Activated naive CD8-positive, alpha-beta T cell treated with anti-CD3 and anti-CD28 coated beads, Interleukin-2, amount 10 ng/mL, durations not matched to agents 7 days and 5 days (primary cell): ENCODE results near the gene LZTR1. TPM values are rescaled to one million over a fixed set of nuclear protein-coding genes. Genes with fewer than 3 reads are reported as not detected.

Experiments used
- ATAC-seq: fragments of 150-1000 bp; cut with Tn5 transposase; one replicate; pipeline ENCODE4 v1.10.0; 2021; ENCODE audit warnings: low read depth, moderate library complexity
- POLR2A ChIA-PET: fragments of 350-600 bp; sonication (Branson Sonifier 250); formaldehyde crosslinking; loops from one replicate; lab custom pipeline; 2021; ENCODE audit warnings: antibody characterized with exemption; lab: Charles Lee
- DNase-seq: peaks from one replicate; pipeline ENCODE4 v3.0.0; 2021
- H3K27ac Mint-ChIP-seq: one replicate; pipeline ENCODE4 v1.8.0; 2022; ENCODE audit warnings: mild to moderate bottlenecking, mixed read lengths
- H3K27me3 Mint-ChIP-seq: one replicate; pipeline ENCODE4 v1.8.0; 2022; ENCODE audit warnings: mild to moderate bottlenecking, moderate library complexity, mixed read lengths
- H3K36me3 Mint-ChIP-seq: one replicate; pipeline ENCODE4 v1.8.0; 2021; ENCODE audit warnings: mild to moderate bottlenecking, mixed read lengths
- H3K4me1 Mint-ChIP-seq: one replicate; pipeline ENCODE4 v1.8.0; 2021; ENCODE audit warnings: mixed read lengths
- H3K4me3 Mint-ChIP-seq: one replicate; pipeline ENCODE4 v1.8.0; 2022; ENCODE audit warnings: mild to moderate bottlenecking, moderate library complexity, mixed read lengths
- H3K9me3 Mint-ChIP-seq: one replicate; pipeline ENCODE4 v1.8.0; 2021; ENCODE audit warnings: mixed read lengths
- total RNA-seq, 2 experiments: library from RNA; stranded (reverse); gene quantifications; one replicate each; pipeline ENCODE4 v1.2.3, GENCODE V29; 2021

Gene LZTR1
- total RNA-seq, 2 experiments from 2014 or later = 80.1 to 80.9 TPM

- no peaks in the 10 kb centered on the region for H3K27me3 Mint-ChIP-seq
- H3K9me3 Mint-ChIP-seq = no peaks in the 10 kb centered on the region
- no peaks in the 10 kb centered on the region for H3K36me3 Mint-ChIP-seq
- POLR2A ChIA-PET = no interaction called here
- no peak overlapping the region for H3K4me3 Mint-ChIP-seq
- ATAC-seq (no peak), DNase-seq (no peak)
- peaks cover 2% of the 10 kb centered on the region for H3K4me1 Mint-ChIP-seq
- no peak overlapping the region for H3K27ac Mint-ChIP-seq
Observed at GRCh38 chr22:20993304-20994127, 11.4 kb downstream of the LZTR1 start.

DNA sequence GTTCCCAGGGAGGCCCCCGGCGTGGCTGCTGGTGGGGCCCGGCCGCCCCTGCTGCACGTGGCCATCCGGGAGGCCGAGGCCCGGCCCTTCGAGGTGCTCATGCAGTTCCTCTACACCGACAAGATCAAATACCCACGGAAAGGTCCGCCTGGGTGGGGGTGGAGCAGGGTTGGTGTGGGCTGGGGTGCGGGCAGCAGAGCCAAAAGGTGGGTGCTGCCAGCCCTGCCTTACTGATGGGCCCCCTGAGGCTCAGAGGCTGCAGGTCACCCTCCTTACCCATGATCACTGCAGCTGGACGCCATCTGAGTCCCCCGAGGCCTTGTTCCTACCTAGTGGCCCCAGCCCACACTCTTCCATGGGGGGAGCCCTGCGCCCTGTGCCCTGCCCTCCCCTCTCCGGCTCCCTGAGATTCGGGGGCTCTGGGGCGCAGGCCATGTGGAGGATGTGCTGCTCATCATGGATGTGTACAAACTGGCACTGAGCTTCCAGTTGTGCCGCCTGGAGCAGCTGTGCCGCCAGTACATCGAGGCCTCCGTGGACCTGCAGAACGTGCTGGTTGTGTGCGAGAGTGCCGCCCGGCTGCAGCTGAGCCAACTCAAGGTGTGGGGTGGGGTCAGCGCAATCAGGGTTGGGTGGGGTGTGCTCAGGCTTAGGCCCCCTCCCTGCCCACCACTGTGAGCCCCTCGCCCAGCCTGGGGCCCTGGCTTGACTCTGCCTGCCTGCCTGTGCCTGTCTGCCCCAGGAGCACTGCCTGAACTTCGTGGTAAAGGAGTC, 12.2 kb downstream of the LZTR1 start:
- no peak for DNase-seq
- ATAC-seq = no peak
- Mint-ChIP-seq H3K4me3 (no peak overlapping the region), H3K27me3 (no peaks in the 10 kb centered on the region), H3K4me1 (peaks cover 5% of the 10 kb centered on the region), H3K9me3 (no peaks in the 10 kb centered on the region), H3K27ac (no peak overlapping the region), H3K36me3 (no peaks in the 10 kb centered on the region)
- POLR2A ChIA-PET = no interaction called here

DNA sequence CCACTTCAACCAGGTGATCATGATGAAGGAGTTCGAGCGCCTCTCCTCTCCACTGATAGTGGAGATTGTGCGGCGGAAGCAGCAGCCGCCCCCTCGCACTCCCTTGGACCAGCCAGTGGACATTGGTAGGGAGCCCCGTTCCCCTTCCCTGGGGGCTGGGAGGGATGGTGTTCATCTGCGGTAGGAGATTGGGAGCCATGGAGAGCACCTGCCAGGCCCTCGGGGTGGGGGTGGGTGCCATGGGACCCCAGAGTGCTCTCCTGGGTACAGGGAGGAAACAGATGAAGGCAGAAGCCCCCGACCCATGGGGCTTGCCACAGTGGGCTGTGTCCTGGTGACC, 12.8 kb downstream of the LZTR1 start:
- no peak overlapping the region for H3K27ac Mint-ChIP-seq
- H3K27me3 Mint-ChIP-seq = no peaks in the 10 kb centered on the region
- POLR2A ChIA-PET = no interaction called here
- peaks cover 5% of the 10 kb centered on the region for H3K4me1 Mint-ChIP-seq
- H3K9me3 Mint-ChIP-seq = no peaks in the 10 kb centered on the region
- no peak overlapping the region for H3K4me3 Mint-ChIP-seq
- DNase-seq = no peak
- ATAC-seq = no peak
- no peaks in the 10 kb centered on the region for H3K36me3 Mint-ChIP-seq

- H3K36me3 Mint-ChIP-seq = no peaks in the 10 kb centered on the region
- POLR2A ChIA-PET = no interaction called here
Observed at GRCh38 chr22:20995329-20996030, 13.4 kb downstream of the LZTR1 start.

GRCh38 chr22:20996031-20996410, 13.9 kb downstream of the LZTR1 start:
- POLR2A ChIA-PET = interaction anchor here (1.1 kb wide), 1 partner anchor 14 kb away, joined by 3 read pairs; the partner anchor contains the start of gene LZTR1
- H3K27me3 Mint-ChIP-seq = no peaks in the 10 kb centered on the region
- peaks cover 7% of the 10 kb centered on the region for H3K4me1 Mint-ChIP-seq
- no peak for DNase-seq
- no peaks in the 10 kb centered on the region for H3K9me3 Mint-ChIP-seq
- no peak overlapping the region for H3K4me3 Mint-ChIP-seq
- H3K27ac Mint-ChIP-seq = no peak overlapping the region
- H3K36me3 Mint-ChIP-seq = no peaks in the 10 kb centered on the region
- no peak for ATAC-seq

More at GRCh38 chr22:20995329-20996030, 13.4 kb downstream of the LZTR1 start:
- Mint-ChIP-seq H3K27me3 (no peaks in the 10 kb centered on the region), H3K4me3 (no peak overlapping the region), H3K9me3 (no peaks in the 10 kb centered on the region), H3K4me1 (peaks cover 7% of the 10 kb centered on the region), H3K27ac (no peak overlapping the region)
- no peak for DNase-seq
- ATAC-seq = no peak

DNA sequence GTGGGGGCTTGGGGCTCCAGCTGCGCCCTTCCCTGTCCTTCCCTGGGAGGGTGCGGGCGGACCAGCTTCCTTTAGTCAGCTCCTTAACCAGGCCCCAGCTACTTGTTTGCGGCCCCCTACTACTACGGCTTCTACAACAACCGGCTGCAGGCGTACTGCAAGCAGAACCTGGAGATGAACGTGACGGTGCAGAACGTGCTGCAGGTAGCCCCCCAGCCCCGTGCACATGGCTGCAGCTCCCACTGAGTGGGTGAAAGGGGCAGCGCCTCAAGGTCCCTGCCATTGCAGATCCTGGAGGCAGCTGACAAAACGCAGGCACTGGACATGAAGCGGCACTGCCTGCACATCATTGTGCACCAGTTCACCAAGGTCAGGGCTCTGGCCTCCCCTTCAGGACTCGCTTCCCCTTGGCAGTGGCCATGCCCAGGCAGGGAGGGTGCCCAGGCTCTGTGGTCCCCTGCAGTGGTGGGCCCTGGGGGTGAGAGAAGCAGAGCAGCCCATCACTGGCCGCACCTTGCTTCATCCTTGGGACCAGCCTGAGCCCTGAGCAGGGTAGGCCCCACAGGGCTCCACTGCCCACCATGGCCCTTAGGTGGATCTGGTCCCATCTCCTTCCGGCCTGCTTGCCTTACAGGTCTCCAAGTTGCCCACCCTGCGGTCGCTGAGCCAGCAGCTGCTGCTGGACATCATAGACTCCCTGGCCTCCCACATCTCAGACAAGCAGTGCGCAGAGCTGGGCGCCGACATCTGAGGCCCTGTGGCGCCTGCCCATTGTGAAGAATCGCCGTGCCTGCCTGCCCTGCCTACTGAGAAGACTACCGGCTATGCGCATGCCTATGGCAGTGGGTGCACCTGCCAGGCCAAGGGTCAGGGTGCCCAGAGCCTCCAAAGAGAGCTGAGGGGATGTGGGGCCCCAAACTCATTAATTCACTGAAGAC, 14.8 kb downstream of the LZTR1 start:
- Mint-ChIP-seq H3K36me3 (peaks cover 2% of the 10 kb centered on the region), H3K27ac (no peak overlapping the region), H3K4me1 (peaks cover 10% of the 10 kb centered on the region), H3K9me3 (no peaks in the 10 kb centered on the region), H3K27me3 (no peaks in the 10 kb centered on the region), H3K4me3 (no peak overlapping the region)
- ATAC-seq (no peak), DNase-seq (no peak)
- POLR2A ChIA-PET = interaction anchor here (1.1 kb wide), 1 partner anchor 15 kb away, joined by 3 read pairs; the partner anchor contains the start of gene LZTR1

- peaks cover 10% of the 10 kb centered on the region for H3K4me1 Mint-ChIP-seq
- no peaks in the 10 kb centered on the region for H3K9me3 Mint-ChIP-seq
- DNase-seq (no peak), ATAC-seq (no peak)
- POLR2A ChIA-PET = interaction anchor here (3.4 kb wide), 1 partner anchor 16 kb away, joined by 23 read pairs; the partner anchor contains the start of gene LZTR1
- no peak overlapping the region for H3K27ac Mint-ChIP-seq
- no peaks in the 10 kb centered on the region for H3K27me3 Mint-ChIP-seq
- no peak overlapping the region for H3K4me3 Mint-ChIP-seq
- peaks cover 2% of the 10 kb centered on the region for H3K36me3 Mint-ChIP-seq
Observed at GRCh38 chr22:20997536-20998257, 15.6 kb downstream of the LZTR1 start.

DNA sequence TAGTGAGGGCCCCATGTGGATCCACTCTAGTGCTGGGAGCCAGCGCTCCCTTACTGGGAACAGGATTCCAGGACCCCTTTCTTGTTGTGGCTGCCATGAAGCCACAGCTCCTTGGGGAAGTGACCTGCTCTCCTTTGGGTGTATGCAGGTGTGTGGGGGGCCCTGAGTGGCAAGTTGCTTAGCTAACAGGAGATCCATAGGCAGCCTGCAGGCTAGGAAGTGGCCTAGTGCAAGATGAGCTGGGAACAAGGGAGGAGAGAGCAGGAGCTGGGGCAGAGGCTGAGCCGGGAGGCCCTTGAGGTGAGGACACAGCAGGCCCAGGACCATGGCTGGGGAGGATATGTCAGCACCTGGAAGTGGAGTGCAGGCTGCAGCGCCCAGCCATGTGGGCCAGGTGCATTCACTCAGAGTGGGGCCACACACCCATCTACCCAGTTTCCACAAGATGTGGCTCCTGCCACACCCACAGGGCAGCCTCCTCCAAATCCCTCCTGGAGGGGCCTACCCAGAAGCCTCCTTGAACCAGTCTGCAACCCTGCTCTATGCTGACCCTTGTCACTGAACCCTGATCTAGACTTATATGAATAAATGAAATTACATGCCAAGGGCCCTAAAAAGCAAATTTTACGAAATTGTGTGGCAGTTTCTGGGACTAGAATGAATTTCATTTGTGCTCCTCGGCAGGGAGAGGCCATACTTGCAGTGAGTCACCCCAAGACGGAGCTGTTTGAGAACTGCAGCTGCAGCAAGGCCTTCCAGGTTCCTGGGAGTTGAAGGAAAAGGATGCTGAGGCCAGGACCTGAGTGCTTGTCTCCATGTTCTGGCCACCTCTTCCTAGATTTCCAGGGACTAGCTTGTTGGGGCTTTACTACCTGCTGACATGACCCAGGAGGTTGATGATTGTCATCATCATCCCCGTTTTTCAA, 16.6 kb downstream of the LZTR1 start:
- Mint-ChIP-seq H3K36me3 (peaks cover 4% of the 10 kb centered on the region), H3K4me3 (no peak overlapping the region), H3K9me3 (no peaks in the 10 kb centered on the region), H3K4me1 (peaks cover 18% of the 10 kb centered on the region), H3K27me3 (no peaks in the 10 kb centered on the region), H3K27ac (peak overlapping the region; percentile 23)
- POLR2A ChIA-PET = interaction anchor here (1.1 to 3.4 kb wide), 2 partner anchors 9 to 17 kb away, joined by 4 to 23 read pairs; partner anchors contain the start of gene LZTR1
- DNase-seq (no peak), ATAC-seq (no peak)

DNA sequence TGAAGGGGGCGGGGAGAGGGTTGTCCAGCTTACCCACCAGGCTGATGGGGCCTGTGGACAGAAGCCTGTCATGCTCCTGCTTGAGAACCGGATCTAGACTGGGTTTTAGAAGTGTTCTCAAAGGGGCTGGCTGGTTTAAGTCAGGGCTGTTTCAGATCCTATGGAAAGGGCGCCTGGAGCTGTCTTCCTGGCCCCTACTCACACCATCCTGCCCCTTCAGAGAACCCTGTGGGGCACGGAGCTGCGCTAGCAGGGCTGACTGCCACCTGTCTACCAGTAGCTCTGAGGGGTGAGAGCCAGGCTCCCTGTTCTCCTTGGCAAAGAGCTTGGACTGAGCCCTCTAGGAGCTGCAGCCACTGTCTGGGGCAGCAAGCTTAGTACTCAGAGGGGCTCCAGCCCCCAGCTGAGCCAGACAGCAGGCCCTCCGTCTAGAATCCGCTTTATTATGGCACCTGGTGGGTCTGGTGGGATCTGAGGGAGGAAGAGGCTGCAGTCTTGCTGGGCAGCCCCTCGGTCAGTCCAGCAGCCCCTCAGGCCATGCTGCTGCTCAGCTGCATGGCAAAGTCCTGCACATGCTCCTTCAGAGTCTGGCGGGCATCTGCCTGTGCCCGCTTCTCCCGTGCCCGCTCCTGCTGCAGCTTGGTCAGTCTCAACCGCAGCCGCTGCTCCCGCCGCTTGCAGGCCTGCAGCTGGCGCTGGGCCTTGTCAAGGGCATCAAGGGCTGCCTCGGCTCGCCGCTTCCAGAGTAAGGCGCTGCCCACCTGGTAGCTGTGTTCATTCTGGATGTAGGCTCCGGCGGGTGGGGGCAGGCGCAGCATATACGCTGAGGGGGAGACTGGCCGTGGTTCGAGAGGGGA, 17.5 kb downstream of the LZTR1 start:
- no peaks in the 10 kb centered on the region for H3K9me3 Mint-ChIP-seq
- H3K4me3 Mint-ChIP-seq = peak overlapping the region; percentile 96
- H3K4me1 Mint-ChIP-seq = peaks cover 18% of the 10 kb centered on the region
- H3K27me3 Mint-ChIP-seq = no peaks in the 10 kb centered on the region
- ATAC-seq (no peak), DNase-seq (peak; percentile 29)
- POLR2A ChIA-PET = interaction anchor here (1.1 to 3.4 kb wide), 3 partner anchors 10 to 35 kb away, joined by 4 to 23 read pairs (median 4); partner anchors contain the start of gene LZTR1
- no peak overlapping the region for H3K27ac Mint-ChIP-seq
- H3K36me3 Mint-ChIP-seq = peaks cover 4% of the 10 kb centered on the region

- POLR2A ChIA-PET = interaction anchor here (1.1 to 3.4 kb wide), 3 partner anchors 10 to 35 kb away, joined by 3 to 23 read pairs (median 4); partner anchors contain the start of gene LZTR1
- no peaks in the 10 kb centered on the region for H3K27me3 Mint-ChIP-seq
Observed at GRCh38 chr22:21000207-21000986, 18.3 kb downstream of the LZTR1 start.

More at GRCh38 chr22:21000207-21000986, 18.3 kb downstream of the LZTR1 start:
- Mint-ChIP-seq H3K9me3 (no peaks in the 10 kb centered on the region), H3K4me1 (peaks cover 18% of the 10 kb centered on the region), H3K36me3 (peaks cover 4% of the 10 kb centered on the region), H3K4me3 (peak overlapping the region; percentile 96), H3K27ac (peak overlapping the region; percentile 99)
- peak; percentile 45 for DNase-seq
- ATAC-seq = no peak
